ENCODE data around the gene GTPBP6.
"Not testable (repeated sequence)": the region's sequence is repeated elsewhere in the genome, so short reads cannot be mapped to it uniquely, and the experiment has no call there.

The GTPBP6 gene

GRCh38 chrX:262381-262909, 56.2 kb downstream of the GTPBP6 start:
- H3K9me3 ChIP-seq (ENCODE audit: low read depth, low read length) = no peaks in the 10 kb centered on the region
- H3K27ac ChIP-seq = no peak overlapping the region
- no peaks in the 10 kb centered on the region for H3K36me3 ChIP-seq (ENCODE audit: insufficient read depth, low read length)
- TF ChIP-seq FOXP2 (optimal IDR thresholded peaks at IDR 0.05; ENCODE audit: control extremely low read depth, extremely low read length, insufficient read depth) (no peak), POLR2AphosphoS5 (IDR thresholded peaks at IDR 0.05; ENCODE audit: borderline replicate concordance, low read depth, low read length) (no peak), EZH2 (IDR thresholded peaks at IDR 0.05) (no peak)
- no peak for DNase-seq (ENCODE audit: low read depth, low spot score)
- H3K4me3 ChIP-seq = no peak overlapping the region
- H3K9ac ChIP-seq (ENCODE audit: insufficient read length) = no peak overlapping the region

DNA sequence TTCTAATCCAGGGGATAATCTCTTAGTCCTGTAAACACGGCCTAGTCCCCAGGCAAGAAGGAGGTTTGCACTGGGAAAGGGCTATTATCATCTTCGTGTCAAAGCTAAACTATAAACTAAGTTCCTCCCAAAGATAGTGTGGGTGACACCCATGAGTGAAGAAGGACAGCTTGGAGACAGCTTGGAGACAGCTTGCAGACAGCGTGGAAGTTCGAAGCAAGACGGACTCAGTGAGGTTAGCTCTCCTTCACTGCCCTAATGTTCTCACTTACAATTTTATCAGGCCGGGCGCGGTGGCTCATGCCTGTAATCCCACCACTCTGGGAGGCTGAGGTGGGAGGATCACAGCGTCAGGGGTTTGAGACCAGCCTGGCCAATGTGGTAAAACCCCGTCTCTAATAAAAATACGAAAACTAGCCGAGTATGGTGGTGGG, 56.7 kb downstream of the GTPBP6 start:
- Histone ChIP-seq H3K9me3 (ENCODE audit: low read depth, low read length) (no peaks in the 10 kb centered on the region), H3K27ac (no peak overlapping the region), H3K36me3 (ENCODE audit: insufficient read depth, low read length) (no peaks in the 10 kb centered on the region), H3K9ac (ENCODE audit: insufficient read length) (no peak overlapping the region), H3K4me3 (no peak overlapping the region)
- no peak for TF ChIP-seq POLR2AphosphoS5 (IDR thresholded peaks at IDR 0.05; ENCODE audit: borderline replicate concordance, low read depth, low read length)
- TF ChIP-seq EZH2 (IDR thresholded peaks at IDR 0.05) = no peak
- no peak for TF ChIP-seq FOXP2 (optimal IDR thresholded peaks at IDR 0.05; ENCODE audit: control extremely low read depth, extremely low read length, insufficient read depth)
- no peak for DNase-seq (ENCODE audit: low read depth, low spot score)

GRCh38 chrX:261167-261918, 57.3 kb downstream of the GTPBP6 start:
- DNase-seq (ENCODE audit: low read depth, low spot score) = no peak
- Histone ChIP-seq H3K9ac (ENCODE audit: insufficient read length) (no peak overlapping the region), H3K36me3 (ENCODE audit: insufficient read depth, low read length) (no peaks in the 10 kb centered on the region), H3K27ac (no peak overlapping the region), H3K9me3 (ENCODE audit: low read depth, low read length) (no peaks in the 10 kb centered on the region), H3K4me3 (no peak overlapping the region)
- TF ChIP-seq EZH2 (IDR thresholded peaks at IDR 0.05) (no peak), POLR2AphosphoS5 (IDR thresholded peaks at IDR 0.05; ENCODE audit: borderline replicate concordance, low read depth, low read length) (no peak), FOXP2 (optimal IDR thresholded peaks at IDR 0.05; ENCODE audit: control extremely low read depth, extremely low read length, insufficient read depth) (no peak)

GRCh38 chrX:259692-260355, 58.8 kb downstream of the GTPBP6 start:
- no peak overlapping the region for H3K4me3 ChIP-seq

DNA sequence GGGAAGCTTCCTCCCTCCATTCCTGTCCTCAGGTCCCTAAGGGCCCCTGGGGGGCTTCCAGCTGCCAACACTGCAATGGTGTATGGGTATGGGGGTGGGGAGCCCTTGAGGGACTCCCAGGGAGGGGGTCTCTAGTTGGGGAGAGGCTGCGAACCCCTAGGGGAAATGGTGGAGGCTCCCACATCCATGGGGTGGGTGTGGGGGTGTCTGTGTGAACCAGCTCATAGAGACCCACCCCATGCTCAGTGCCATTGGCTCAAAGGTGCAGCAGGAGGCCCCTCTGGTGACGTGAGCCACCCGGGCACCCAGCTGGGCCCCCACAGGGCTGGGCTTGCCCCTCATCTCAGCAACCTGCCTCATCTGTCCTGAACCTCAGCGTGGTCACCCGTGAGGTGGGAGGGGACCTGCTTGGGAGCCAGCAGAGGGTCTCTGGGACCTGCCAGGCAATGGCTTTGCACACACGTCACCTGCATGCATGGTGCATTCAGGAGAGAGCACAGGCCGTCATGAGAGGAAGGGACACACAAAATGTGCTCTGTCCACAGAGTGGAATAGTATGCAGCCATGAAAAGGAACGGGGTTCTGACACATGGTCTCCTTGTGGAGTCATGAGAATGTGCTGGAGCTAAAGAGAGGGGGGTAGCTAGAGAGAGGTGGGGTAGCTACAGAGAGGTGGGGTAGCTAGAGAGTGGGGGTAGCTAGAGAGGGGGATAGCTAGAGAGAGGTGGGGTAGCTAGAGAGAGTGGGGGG, 60.1 kb downstream of the GTPBP6 start:
- no peak for DNase-seq (ENCODE audit: low read depth, low spot score)
- no peak overlapping the region for H3K27ac ChIP-seq
- TF ChIP-seq FOXP2 (optimal IDR thresholded peaks at IDR 0.05; ENCODE audit: control extremely low read depth, extremely low read length, insufficient read depth) (no peak), EZH2 (IDR thresholded peaks at IDR 0.05) (no peak), POLR2AphosphoS5 (IDR thresholded peaks at IDR 0.05; ENCODE audit: borderline replicate concordance, low read depth, low read length) (no peak)
- no peak overlapping the region for H3K4me3 ChIP-seq
- no peak overlapping the region for H3K9ac ChIP-seq (ENCODE audit: insufficient read length)
- no peaks in the 10 kb centered on the region for H3K9me3 ChIP-seq (ENCODE audit: low read depth, low read length)
- no peaks in the 10 kb centered on the region for H3K36me3 ChIP-seq (ENCODE audit: insufficient read depth, low read length)

More at GRCh38 chrX:259692-260355, 58.8 kb downstream of the GTPBP6 start:
- no peak for DNase-seq (ENCODE audit: low read depth, low spot score)
- Histone ChIP-seq H3K36me3 (ENCODE audit: insufficient read depth, low read length) (no peaks in the 10 kb centered on the region), H3K9ac (ENCODE audit: insufficient read length) (no peak overlapping the region), H3K27ac (no peak overlapping the region), H3K9me3 (ENCODE audit: low read depth, low read length) (no peaks in the 10 kb centered on the region)
- TF ChIP-seq POLR2AphosphoS5 (IDR thresholded peaks at IDR 0.05; ENCODE audit: borderline replicate concordance, low read depth, low read length) = no peak
- no peak for TF ChIP-seq FOXP2 (optimal IDR thresholded peaks at IDR 0.05; ENCODE audit: control extremely low read depth, extremely low read length, insufficient read depth)
- no peak for TF ChIP-seq EZH2 (IDR thresholded peaks at IDR 0.05)

DNA sequence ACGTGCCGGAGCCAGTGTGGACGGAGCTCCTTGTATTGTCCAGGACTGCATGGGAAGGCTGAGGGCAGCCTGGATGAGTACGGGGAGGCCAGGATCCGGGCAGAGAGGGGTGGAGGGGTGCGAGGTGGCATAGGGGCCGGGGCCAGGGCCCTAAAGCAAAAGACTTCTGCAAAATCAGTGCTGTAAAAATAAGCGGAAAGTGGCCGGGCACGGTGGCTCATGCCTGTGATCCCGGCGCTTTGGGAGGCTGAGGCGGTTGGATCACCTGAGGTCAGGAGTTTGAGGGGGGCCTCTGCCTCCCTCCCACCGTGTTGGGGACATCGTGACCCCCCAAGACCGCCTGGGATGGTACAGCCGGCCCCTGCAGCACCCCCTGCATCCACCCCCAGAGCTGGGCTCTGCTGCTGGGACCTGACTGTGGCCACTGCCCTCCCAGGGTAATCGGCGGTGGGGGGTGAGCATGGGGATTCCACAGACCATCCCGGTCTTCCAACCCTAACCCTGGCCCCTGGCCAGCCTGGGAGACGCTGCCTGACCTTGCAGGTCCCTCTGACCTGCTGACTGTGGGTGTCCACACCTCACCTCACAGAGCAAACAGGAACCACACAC, 60.8 kb downstream of the GTPBP6 start:
- no peaks in the 10 kb centered on the region for H3K36me3 ChIP-seq (ENCODE audit: insufficient read depth, low read length)

DNA sequence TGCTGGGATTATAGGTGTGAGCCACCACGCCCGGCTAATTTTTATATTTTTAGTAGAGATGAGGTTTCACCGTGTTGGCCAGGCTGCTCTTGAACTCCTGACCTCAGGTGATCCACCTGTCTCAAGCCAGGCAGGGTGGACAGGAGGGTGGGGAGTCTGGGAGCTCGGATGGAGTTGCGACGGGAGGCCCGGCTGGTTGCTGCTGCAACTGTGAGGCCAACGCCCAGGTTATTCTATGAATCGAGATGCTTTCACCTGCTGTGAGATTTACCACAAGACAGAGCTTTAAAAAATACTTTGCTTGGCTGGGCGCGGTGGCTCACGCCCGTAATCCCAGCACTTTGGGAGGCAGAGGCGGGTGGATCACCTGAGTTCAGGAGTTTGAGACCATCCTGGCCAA, 61.5 kb downstream of the GTPBP6 start:
- H3K36me3 ChIP-seq (ENCODE audit: insufficient read depth, low read length); H3K9ac ChIP-seq (ENCODE audit: insufficient read length); H3K27ac ChIP-seq; H3K9me3 ChIP-seq (ENCODE audit: low read depth, low read length); H3K4me3 ChIP-seq; DNase-seq (ENCODE audit: low read depth, low spot score): not testable (repeated sequence)

More for the DNA sequence above, 60.8 kb downstream of the GTPBP6 start:
- Histone ChIP-seq H3K9me3 (ENCODE audit: low read depth, low read length) (no peaks in the 10 kb centered on the region), H3K27ac (no peak overlapping the region), H3K4me3 (no peak overlapping the region), H3K9ac (ENCODE audit: insufficient read length) (no peak overlapping the region)
- TF ChIP-seq POLR2AphosphoS5 (IDR thresholded peaks at IDR 0.05; ENCODE audit: borderline replicate concordance, low read depth, low read length) (no peak), EZH2 (IDR thresholded peaks at IDR 0.05) (no peak)
- no peak for DNase-seq (ENCODE audit: low read depth, low spot score)

- H3K27ac ChIP-seq = no peak overlapping the region
- TF ChIP-seq POLR2AphosphoS5 (IDR thresholded peaks at IDR 0.05; ENCODE audit: borderline replicate concordance, low read depth, low read length) (no peak), FOXP2 (optimal IDR thresholded peaks at IDR 0.05; ENCODE audit: control extremely low read depth, extremely low read length, insufficient read depth) (no peak), EZH2 (IDR thresholded peaks at IDR 0.05) (no peak)
- H3K9ac ChIP-seq (ENCODE audit: insufficient read length) = no peak overlapping the region
- H3K36me3 ChIP-seq (ENCODE audit: insufficient read depth, low read length) = no peaks in the 10 kb centered on the region
- DNase-seq (ENCODE audit: low read depth, low spot score) = no peak
- no peak overlapping the region for H3K4me3 ChIP-seq
- no peaks in the 10 kb centered on the region for H3K9me3 ChIP-seq (ENCODE audit: low read depth, low read length)
Measured at GRCh38 chrX:255923-256331, 62.7 kb downstream of the GTPBP6 start.
